Measurements from ENCODE around the gene PPM1F. TPM values are rescaled to one million over a fixed set of nuclear protein-coding genes. Genes with fewer than 3 reads are reported as not detected.

Gene PPM1F
- total RNA-seq, 2 donors from 2014 or later = 37.6 to 49.2 TPM

GRCh38 chr22:21921729-21922128 lies 30.9 kb downstream of the PPM1F start:
- Histone ChIP-seq H3K27ac (ENCODE audit: low read depth, low read length) (no peak overlapping the region), H3K9ac (ENCODE audit: extremely low read depth, low read length, poor library complexity, severe bottlenecking) (no peak overlapping the region), H3K4me3 (ENCODE audit: low read length) (no peak overlapping the region), H3K36me3 (ENCODE audit: control insufficient read depth, insufficient read depth, low read length) (no peaks in the 10 kb centered on the region), H3K9me3 (ENCODE audit: control insufficient read depth, low read length) (no peaks in the 10 kb centered on the region), H3K27me3 (ENCODE audit: control insufficient read depth, insufficient read depth, low read length, poor library complexity, severe bottlenecking) (no peaks in the 10 kb centered on the region), H3K4me1 (ENCODE audit: control insufficient read depth, insufficient read depth, low read length) (peaks cover 5% of the 10 kb centered on the region)
- WGBS, 2 experiments (ENCODE audit: insufficient coverage in 1 of 2, insufficient read length in 1 of 2) = 79 to 90% methylated on average over 2 to 8 of the region's 8 CpGs
- peak; percentile 76 for DNase-seq
- Mint-ChIP-seq H3K27me3 (ENCODE audit: insufficient read depth) (no peaks in the 10 kb centered on the region), H3K36me3 (ENCODE audit: low read depth) (peaks cover 6% of the 10 kb centered on the region), H3K4me3 (no peak overlapping the region), H3K27ac (no peak overlapping the region), H3K4me1 (peaks cover 32% of the 10 kb centered on the region), H3K9me3 (no peaks in the 10 kb centered on the region)
- TF ChIP-seq CTCF (conservative IDR thresholded peaks at IDR 0.05) = no peak

DNA sequence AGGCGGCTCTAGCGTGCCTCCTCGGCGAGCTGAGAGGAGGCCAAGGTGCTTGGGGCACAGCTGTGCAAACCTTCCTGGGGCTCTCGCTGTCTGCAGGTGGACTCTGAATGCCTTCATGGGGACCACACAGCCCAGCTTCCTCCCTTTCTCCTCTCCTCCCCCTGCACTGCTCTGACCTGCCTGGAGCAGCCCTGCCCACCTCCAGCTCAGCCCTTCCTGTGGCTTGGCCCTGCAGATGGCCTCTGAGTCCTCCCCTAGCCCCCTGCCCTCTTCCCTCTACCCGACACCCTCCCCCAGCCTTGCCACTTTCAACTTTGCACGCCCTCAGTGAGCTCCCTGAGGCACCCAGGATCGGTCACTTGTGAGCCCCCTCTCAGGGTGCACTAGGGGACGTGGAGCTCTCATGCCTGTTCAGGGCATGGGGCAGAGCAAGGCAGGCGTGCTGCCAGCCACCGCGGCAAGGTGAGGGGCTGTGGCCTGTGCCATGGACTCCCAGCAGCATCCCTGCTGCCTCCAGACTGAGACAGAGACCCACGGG lies 31.4 kb downstream of the PPM1F start:
- H3K9ac ChIP-seq (ENCODE audit: extremely low read depth, low read length, poor library complexity, severe bottlenecking) = no peak overlapping the region
- H3K27me3 ChIP-seq (ENCODE audit: control insufficient read depth, insufficient read depth, low read length, poor library complexity, severe bottlenecking) = no peaks in the 10 kb centered on the region

GRCh38 chr22:21920341-21921183 lies 32.1 kb downstream of the PPM1F start:
- peaks cover 25% of the 10 kb centered on the region for H3K4me1 Mint-ChIP-seq

More for the DNA sequence above, 31.4 kb downstream of the PPM1F start:
- TF ChIP-seq CTCF (conservative IDR thresholded peaks at IDR 0.05) = no peak
- Mint-ChIP-seq H3K4me1 (peaks cover 32% of the 10 kb centered on the region), H3K9me3 (no peaks in the 10 kb centered on the region), H3K4me3 (no peak overlapping the region), H3K27ac (peak overlapping the region; percentile 76), H3K36me3 (ENCODE audit: low read depth) (peaks cover 6% of the 10 kb centered on the region), H3K27me3 (ENCODE audit: insufficient read depth) (no peaks in the 10 kb centered on the region)
- H3K9me3 ChIP-seq (ENCODE audit: control insufficient read depth, low read length) = no peaks in the 10 kb centered on the region
- no peaks in the 10 kb centered on the region for H3K36me3 ChIP-seq (ENCODE audit: control insufficient read depth, insufficient read depth, low read length)
- no peak overlapping the region for H3K4me3 ChIP-seq (ENCODE audit: low read length)
- no peak overlapping the region for H3K27ac ChIP-seq (ENCODE audit: low read depth, low read length)
- peak; percentile 56 for DNase-seq
- WGBS, 2 experiments (ENCODE audit: insufficient coverage in 1 of 2, insufficient read length in 1 of 2) = 78 to 80% methylated on average over 9 to 13 of the region's 13 CpGs
- H3K4me1 ChIP-seq (ENCODE audit: control insufficient read depth, insufficient read depth, low read length) = peaks cover 5% of the 10 kb centered on the region

More at GRCh38 chr22:21920341-21921183, 32.1 kb downstream of the PPM1F start:
- H3K27ac ChIP-seq (ENCODE audit: low read depth, low read length) = no peak overlapping the region
- no peaks in the 10 kb centered on the region for H3K36me3 ChIP-seq (ENCODE audit: control insufficient read depth, insufficient read depth, low read length)
- peaks cover 5% of the 10 kb centered on the region for H3K4me1 ChIP-seq (ENCODE audit: control insufficient read depth, insufficient read depth, low read length)
- H3K36me3 Mint-ChIP-seq (ENCODE audit: low read depth) = peaks cover 6% of the 10 kb centered on the region
- H3K9ac ChIP-seq (ENCODE audit: extremely low read depth, low read length, poor library complexity, severe bottlenecking) = no peak overlapping the region
- 90% methylated on average over 9 to 16 of the region's 16 CpGs for WGBS, 2 experiments (ENCODE audit: insufficient coverage in 1 of 2, insufficient read length in 1 of 2)
- no peak for DNase-seq
- no peak overlapping the region for H3K4me3 Mint-ChIP-seq
- H3K4me3 ChIP-seq (ENCODE audit: low read length) = no peak overlapping the region
- no peaks in the 10 kb centered on the region for H3K9me3 ChIP-seq (ENCODE audit: control insufficient read depth, low read length)
- no peak overlapping the region for H3K27ac Mint-ChIP-seq
- TF ChIP-seq CTCF (conservative IDR thresholded peaks at IDR 0.05) = no peak
- H3K27me3 ChIP-seq (ENCODE audit: control insufficient read depth, insufficient read depth, low read length, poor library complexity, severe bottlenecking) = no peaks in the 10 kb centered on the region
- H3K9me3 Mint-ChIP-seq = no peaks in the 10 kb centered on the region
- H3K27me3 Mint-ChIP-seq (ENCODE audit: insufficient read depth) = no peaks in the 10 kb centered on the region
